ENCODE measurements around the gene CACNA2D3.

The CACNA2D3 gene

DNA sequence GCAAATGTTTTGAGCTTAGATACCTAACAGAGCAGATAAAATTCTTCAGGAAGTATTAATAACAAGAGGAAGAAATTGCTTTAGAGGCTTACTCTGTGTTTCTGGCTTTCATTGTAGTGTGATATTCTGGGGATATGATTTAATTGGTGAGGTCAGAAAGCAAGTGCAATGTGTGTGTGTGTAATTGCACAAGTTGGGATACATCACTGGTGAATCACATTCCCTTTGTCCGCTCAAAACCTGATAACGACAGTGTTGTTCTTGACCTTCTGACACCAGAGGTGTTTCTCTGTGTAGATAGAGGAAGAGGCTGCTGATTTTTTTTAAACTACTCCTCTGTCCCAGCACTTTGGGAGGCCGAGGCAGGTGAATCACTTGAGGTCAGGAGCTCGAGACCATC lies 161.1 kb downstream of the CACNA2D3 start:
- no peak for ATAC-seq

DNA sequence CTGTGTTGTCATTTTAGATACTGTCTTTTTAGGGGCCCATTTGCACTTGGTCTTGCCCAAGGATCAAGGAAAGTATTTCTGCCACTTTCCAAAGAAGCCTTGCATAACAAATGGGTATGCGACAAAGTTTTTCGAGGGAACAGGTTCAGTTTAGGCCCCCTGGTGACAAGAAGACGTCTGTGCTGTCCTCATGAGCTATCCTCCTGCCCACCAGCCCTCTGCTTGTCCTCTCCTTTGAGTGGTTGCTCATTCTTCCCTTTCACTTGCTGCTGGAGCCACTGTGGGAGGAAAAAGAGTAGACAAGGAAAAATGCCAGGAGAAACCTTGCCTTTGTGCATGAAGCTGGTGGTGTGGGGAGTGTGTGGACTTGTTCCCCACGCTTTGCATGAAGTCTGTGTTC lies 171.9 kb downstream of the CACNA2D3 start:
- no peak for ATAC-seq

DNA sequence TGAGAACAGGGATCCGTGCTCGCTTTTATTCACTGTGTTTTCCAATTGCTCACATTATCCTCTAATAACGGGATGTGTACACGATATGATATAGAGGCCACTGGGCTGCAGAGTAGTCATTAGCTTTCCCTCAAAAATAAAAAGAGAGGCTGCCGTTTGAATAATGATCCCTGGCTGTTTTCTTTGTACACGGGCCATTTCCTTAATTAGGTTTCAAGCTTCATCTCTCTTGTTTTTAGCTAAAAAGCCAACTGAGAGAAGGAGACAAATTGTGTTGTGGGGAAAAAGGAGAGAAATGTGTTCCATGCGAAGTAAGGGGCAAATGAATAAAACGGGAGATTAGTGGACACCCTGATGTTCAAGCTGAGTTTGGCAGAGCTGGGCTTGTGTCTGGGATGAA lies 174.2 kb downstream of the CACNA2D3 start:
- ATAC-seq = no peak

DNA sequence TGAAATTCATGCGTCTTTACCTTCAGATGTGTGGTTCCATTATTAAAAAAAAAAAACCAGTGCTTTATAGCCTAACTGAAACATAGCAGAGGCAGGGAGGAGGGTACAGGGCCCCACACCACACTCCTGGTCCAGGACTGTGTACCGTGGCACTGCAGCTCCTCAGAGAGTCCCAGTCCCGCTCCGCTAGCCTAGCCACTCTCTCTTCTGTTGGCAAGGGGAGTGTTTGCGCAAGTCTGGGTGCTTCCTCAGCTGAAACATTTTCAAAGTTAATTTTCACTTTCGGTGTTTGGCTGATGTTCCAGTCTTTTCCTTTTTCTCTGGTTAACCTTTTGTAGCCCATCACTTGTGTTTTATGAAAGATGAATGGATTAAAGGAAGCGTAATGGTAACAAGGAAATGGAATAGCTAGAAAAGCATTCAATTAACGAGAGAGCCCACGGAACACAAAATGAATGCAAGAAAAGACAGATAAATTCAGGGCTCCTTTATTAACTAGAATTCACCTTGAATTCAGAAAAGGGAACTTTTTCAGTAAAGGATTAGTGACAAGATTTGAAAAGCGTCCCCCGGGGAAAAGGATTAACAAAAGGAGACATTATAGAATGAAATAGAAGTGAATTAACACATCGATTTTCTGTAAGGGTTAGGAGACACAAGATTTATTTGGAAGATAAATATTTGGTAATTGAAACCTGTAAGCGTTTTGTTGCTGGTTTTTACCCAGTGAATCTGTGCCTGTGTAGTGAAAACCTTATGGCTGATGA lies 177.0 kb downstream of the CACNA2D3 start:
- ATAC-seq = no peak

DNA sequence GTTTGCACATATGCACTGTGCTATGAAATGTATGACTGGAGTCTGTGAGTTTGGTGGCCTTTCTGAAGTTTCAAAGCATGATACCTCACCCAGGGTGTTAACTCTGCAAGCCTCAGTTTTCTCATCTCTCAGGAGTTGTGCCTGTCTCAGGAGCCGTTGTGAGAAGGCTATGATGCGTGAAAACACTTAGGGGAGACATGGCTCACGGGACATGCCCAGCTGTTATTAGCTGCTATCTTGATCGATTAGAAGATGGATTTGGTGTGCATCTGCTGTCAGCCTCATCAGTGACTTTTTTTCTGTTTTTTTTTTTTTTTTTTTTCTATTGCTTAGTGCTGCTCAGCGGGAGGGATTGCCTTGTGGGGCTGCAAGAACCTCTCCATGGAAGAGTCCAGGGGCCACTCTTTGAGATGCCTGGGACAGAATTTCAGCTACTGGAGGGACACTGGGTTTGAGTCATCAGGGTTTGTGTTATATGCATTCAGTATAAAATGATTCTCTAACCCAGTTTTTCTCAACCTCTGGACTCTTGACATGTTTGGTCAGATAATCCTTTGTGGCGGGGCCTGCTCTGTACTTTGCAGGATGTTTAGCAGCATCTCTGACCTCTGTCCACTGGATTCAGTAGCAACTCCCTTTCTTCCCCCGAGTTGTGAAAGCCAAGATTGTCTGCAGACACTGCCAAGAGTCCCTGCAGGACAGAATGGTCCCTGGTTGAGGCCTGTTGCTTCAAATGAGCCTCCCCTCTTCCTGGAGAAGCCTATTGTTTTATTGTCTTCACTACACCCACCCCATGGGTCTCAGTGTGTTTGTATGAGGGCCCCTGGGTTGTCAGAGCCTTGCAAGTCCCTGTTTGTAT lies 181.4 kb downstream of the CACNA2D3 start:
- no peak for ATAC-seq

DNA sequence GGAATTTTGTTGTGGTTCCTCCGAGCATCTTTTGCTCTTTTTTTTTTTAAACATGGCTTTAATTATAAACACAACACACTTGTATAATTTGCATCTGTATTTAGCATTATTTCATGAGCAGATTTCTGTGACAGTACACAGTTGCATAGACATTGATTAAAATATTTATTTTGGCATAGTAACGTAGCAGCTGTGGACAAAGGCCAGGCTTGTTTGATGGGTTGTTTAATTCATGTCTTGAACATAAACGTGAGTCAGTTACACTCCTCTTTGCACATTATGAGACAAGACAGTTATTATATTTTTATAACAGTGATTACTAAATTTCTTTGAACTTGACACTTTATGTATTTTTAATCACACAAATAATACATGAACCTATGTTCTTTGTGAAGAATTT lies 182.5 kb downstream of the CACNA2D3 start:
- no peak for ATAC-seq

DNA sequence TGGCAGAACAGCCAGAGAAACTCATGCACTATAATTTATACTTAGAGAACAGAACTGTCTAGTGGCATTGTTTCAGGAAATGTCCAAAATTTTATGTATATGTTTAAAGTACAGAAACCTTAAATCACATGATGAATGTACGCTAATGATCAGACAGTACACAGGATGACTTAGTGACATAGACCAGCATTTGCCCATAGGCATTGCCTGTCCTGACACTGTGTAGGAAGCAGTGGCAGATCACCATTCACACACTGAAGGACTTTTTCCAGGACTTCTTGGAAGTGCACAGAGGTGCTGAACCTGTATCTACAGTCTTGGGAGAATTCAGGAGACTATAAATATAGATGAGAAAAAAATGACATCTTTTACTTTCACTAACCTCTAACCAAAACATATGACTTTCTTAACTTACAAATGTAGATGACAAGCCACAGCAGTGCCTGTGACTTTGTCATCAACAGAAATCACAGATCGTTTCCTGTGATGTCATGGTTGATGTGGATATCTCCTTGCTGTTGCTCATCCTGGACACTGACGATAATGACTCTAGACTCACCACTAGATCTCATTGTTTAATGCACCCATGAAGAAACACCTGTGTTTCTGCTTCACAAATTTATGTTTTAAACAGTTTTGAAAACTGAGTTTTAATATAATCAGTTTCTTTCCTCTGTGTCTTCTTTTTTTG lies 183.2 kb downstream of the CACNA2D3 start:
- no peak for ATAC-seq

DNA sequence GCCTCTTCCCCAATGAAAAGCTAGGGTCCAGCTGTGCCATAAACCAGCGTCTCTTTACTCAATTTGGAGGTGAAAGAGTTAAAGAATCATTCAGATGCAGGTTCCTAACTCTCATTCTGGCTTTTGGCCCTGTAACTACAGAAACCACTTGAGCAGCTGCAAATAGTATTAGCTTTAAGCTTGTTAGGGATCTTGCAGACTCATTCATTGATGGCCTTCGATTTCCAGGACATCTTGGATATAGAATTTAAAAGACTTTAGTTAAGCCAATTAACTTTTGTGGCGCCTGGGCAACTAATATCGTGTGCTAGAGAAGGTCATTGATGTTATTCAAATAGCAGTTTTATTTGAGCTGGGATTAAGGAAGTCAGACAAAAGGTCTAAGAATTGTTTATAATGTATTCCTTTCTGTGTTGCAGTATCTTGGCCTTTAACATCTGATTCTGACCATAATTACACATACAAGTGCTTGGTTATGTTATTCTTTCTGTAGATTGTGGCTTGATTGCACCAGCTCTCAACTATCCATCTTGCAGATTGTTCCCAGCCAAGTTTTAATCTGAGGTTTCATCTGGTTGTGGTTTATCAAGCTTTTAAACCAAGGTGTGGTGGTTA lies 185.3 kb downstream of the CACNA2D3 start:
- no peak for ATAC-seq

DNA sequence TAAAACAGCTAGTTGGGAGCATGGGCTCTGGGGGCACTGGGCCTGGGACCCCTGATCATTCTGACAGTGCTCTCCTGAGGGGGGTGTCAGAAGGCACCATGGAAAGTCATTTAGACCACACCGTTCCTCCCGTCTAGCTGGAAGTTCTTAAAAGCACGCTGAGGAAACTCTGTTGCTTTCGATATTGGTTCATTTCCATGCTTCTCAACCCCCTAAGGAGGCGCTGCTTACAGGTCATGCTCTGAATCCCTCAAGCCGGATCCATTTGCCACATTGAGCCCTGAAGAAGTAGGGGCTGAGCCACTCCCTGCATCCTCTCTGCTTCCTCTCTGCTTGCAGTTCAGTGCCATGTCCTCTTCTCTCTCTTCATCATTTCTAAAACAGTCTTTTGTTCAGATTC lies 187.2 kb downstream of the CACNA2D3 start:
- ATAC-seq = no peak

DNA sequence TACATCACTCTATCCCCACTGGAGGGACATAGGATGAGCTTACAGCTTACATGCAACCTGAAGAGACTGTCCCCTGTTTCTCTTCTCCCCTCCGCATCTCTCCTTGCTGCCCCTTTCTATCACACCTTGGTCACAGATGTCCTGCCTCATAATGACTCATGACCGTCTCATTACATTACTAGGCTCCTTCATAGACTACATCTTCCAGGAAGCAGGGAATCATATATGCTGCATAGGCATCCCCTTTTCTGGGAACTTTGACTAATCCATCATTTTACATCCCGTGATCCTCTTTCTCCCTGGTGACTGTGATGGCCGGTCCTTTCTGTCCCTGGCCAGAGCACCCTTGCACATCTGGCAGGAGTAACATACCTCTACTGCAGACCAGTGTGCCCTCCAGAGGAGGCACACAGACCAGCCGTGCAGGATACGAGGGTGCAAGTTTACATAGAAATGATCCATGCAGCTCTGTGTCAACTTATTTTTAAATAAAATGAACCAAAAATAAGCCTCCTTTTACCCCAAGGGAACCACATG lies 188.9 kb downstream of the CACNA2D3 start:
- ATAC-seq = no peak

DNA sequence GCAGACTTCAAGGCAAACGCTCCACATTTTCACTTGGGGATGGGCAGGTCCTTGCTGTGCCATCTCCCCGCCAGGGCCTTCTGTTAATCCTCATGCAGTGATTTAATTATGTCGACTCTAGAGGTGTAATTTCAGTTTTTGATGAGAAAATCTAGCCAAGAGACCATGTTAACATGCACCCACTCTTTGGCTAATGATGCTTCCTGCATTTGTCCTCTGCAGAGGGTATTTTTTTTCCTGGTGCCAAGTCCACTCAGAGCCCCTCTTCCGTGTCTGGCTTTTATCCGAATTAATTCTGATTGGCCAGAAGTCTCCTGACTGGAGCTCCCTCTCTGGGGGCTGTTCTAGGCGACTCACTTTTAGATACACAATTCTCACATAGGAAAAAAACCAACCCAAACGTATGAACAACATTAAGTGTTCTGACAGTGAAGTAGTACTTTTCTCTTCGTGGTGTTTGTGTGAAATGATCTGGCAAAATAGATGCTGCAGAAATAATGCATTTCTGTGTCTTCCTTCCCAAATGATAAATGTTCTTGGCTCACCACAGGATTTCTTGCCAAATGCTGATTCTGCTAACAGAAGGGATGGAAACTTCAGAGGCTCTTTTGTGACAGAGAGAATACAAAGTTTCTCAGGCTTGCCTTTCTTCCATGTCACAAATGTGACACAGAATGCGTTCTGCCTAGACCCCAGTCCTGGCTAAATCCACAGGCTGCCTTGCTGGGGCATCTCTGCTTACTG lies 190.0 kb downstream of the CACNA2D3 start:
- ATAC-seq = no peak

DNA sequence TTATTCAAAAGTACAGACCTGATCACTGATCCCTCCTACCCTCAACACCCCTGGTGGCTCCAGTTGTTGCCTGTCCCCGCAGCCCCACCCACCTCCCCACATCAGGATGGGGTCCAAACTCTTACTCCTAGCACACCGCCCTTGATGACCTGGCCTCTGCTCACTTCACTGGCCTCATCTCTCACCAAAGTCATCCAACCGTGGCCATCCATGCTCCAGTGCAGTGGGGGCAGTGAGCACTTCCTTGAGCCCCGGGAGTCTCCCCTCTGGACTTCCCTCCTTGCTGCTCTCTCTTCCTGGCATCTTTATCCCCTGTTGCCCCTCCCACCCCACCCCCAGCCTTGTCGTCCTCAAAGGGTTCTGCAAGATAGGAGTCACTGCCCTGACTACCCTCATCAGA lies 191.1 kb downstream of the CACNA2D3 start:
- ATAC-seq = no peak

DNA sequence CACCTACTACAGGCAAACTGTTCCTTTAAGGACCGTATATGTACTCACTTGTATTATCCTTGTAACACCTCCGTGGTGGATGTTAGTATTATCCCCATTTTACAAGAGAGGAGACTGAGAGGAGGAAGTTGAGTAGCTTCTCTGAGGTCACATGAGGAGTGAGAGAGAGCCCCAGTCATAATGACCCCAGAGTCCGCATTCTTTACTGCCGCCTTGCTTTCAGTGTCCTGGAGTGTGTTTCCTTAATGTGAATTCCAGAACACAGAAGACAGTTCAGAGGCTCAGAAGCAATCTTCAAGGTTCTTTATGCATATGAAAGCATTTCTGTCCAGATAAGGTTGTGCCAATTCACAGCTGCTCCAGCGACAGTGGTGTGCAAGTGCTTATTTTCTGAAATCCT lies 199.2 kb downstream of the CACNA2D3 start:
- no peak for ATAC-seq

DNA sequence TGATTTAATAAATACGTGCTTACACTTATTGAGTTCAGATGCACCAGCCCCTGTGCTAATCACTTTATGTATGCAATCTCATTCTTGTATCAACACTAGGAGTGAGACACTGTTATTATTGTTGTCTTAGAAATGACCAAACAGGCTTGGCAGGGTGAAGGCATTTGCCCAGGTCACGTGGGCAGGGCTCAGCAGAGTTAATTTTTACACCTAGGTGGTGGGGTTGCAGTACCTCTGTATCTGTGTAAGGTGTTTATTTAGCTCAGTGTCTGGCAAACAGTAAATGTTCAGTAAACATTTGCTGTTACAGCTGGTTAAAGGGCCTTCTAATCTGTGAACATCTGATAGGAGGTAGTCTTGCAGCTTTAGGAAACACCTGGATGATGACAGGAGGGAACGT lies 200.0 kb downstream of the CACNA2D3 start:
- ATAC-seq = no peak

DNA sequence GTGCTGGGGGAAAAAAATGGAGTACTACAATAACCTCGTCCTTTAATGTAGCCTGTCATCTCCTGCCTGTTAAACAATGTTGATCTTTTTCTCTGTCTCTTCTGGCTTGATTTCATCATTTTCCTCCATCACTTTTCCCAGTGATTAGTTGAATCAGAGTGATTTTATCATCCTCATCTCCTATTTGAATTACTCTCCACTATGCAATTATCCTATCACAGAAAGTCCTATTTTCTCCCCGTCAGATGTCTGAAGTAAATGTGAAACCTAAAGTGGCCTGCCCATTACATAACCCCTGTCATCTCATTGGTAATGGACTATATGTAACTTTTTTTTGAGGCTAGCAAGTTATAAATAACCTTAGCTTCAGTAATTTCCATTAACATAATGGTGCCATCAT lies 201.8 kb downstream of the CACNA2D3 start:
- no peak for ATAC-seq

DNA sequence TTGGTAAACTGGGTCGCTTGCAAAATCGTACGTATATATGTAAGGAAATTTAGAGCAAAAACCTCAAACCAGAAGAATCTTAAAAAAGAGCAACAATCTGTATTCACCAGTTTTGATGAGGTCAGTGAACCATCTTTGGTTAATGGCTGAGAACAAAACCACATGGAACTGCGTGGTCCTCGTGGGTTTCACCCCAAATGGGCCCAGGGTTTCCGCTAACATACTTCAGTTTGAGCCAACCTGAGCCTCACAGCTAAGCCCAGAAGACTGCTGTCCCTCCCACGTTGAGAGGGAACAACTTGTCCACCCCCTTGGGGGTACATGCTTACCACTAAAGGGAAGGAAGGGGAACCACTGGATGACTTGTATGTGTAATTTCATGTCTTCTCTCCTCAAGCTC lies 204.6 kb downstream of the CACNA2D3 start:
- no peak for ATAC-seq

DNA sequence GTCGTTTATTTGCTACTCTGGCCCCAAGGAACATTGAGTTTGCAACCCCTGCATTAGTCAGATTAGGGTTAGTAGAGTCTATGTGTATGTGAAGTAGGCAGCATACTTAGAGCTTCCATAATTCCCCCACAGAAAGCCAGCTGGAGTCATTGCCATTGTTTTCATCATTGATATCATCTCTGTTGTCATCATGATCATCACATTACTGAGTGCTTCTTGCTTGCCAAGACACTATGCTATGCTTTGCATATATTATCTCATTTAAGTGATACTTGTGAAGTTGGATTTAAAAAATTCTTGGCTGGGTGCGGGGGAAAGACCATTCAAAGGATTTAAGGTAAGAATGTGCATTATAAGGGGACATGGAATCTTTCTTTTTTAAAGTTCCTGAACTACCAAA lies 209.0 kb downstream of the CACNA2D3 start:
- ATAC-seq = no peak

DNA sequence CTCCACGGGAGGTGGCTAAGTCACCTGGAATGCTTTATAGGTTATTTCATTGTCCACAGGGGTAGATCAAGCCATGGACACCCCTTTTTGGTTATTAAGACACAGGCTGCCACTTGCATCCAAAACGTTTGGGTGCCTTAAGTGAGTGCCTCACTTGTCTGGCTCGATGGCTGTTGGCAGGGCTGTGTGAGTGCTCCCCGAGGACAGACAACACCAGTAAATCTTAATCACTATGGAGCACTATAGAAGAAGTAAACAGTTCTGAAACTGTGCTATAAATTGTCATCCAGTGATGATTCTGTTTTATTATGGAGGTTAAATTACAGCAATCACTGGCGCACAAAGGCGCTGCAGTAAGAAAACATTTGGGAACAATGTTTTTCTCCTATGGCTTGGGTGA lies 215.5 kb downstream of the CACNA2D3 start:
- no peak for ATAC-seq

DNA sequence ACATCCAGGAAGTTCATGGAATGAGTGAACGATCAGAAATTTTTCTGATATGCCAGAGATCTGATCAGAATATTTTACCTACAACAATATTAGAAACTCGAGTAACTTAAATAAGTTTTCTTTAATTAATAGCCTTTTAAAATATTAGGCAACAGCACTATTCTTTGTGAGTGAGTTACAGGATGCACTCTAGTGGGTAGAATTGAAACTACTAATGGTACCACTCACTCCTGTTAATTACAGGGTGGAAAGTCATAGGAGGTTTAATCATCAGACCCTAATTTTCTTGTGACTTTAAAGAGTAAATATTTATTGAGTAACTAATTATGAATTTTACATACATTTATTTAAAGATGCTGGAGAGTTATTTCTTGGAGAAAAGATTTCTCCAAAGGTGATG lies 217.3 kb downstream of the CACNA2D3 start:
- no peak for ATAC-seq

DNA sequence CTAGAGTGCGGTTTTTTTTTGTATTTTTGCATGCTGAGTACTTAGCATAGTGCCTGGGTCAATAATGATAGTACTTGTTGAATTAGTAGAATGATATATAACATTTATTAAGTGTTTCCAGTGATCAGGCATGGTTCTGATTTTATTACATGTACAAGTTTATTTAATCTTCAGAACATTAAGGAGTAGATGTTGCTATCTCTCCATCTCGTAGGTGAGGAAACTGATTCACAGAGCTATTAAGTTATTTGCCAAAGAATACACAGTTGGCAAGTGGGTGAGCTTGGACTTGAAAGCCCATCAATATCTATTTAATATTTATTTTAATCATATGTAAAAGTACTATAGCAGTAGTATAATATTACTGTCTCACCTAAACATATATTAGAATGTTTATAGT lies 219.5 kb downstream of the CACNA2D3 start:
- ATAC-seq = no peak

DNA sequence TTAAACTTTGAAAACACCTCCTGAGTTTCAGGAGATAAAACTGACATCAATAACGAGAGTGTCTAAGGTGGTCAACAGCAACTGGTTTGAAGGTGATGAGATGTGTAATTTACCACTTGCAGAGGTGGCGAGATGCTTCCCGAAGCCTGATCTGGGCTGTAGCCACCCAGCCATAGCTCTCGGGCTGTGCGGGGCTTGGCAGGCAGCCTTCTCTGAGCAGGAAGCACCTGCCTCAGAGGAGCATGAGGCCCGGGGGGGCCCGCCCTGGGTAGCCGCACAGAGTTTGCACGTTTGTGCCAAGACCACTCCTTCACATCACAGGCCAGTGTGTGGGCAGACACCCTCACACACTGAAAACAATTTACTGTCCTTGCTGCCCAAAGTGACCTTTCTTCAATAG lies 220.3 kb downstream of the CACNA2D3 start:
- no peak for ATAC-seq

DNA sequence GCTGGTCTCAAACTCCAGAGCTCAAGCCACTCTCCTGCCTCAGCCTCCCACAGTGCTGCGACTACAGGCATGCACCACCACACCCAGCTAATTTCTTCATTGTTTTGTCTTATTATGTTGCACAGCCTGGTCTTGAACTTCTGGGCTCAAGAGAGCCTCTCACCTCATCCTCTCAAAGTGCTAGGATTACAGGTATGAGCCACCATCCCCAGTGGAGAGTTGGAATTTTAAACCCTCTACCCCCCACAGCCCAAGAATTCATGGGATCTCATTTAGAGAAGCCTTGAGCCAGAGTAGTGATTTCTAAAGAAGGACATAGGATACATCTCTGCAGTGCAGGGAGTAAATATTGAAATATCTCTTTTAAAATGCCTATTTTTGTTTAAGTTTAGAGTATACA lies 221.1 kb downstream of the CACNA2D3 start:
- no peak for ATAC-seq
